Measurements from ENCODE around the gene RHCE.
"Not testable (repeated sequence)": the region's sequence is repeated elsewhere in the genome, so short reads cannot be mapped to it uniquely, and the experiment has no call there.

RHCE gene

GRCh38 chr1:25433389-25434186 lies 13.0 kb upstream of the RHCE start:
- DNase-seq: peak in 10 of 56 donors; percentile 2 to 14 (median 6)

DNA sequence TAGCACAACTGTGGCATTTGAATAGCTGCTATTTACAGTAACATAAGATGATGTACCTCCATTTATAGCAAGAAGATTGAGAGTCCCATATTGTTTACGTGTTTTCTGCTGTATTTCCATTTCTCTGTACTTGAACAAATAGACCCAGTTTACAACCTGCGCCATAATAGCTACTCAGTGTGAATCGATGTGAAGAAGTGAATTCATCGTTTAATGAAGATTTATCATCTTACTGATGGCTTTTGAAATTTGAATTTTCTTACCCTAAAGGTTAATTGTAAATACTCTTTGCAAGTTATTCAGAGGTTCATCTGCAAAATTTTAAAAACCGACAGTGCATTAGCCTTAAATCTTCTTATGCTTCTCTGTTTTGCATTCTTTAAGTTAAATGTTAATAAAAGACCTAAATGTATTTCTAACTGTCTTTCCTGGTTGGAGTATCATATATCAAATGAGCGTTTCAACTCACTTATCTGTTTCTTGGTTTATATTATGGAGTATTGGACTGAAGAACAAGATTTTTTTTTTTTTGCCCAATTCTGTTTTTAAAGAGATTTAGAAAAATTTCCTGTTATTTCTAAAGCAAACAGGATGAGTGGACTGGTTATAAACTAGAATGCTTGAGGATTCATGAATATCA lies 12.2 kb upstream of the RHCE start:
- no peak for DNase-seq

- DNase-seq: no peak
These were observed 11.5 kb upstream of the RHCE start for GRCh38 chr1:25431955-25432719.

DNA sequence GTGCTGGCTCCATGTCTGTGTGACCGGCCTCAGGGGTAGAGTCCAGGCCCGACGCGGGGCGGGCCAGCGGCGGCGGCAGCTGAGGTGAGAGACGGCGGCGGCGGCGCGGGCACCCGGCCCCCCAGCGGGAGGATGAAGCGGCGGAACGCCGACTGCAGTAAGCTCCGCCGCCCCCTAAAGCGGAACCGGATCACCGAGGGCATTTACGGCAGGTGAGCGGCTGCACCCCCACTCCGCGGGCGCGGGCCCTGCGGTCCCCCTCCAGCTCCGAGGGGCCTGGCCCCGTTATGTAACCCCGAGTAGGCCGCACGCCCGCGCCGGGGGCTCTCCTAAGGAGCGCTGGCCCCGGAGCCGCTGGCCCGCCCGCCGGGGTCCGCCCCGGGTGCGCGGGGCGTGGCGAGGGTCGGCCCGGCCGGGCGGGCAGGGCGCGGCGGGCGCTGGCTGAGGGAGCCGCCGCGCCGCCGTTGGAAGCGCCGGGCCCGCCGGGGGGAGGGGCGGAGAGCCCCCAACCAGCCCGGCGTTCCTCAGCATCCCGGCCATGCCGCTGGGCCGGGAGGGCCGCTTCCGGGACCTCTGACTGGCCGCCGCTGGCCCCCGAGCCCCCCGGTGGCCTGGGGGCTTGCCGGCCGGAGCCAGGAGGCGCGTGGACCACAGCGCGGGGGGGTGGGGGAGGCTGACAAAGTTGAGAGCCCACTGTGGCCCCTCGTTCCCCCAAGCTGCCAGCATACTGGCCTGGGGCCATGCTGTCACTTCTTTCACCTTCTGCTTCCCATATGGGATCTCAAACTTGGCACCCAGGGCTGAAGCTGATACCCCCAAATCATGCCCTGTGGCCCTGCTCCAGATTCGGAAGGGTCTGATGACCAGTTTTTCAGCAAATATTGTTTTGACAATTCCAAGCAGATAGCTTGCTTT lies 10.6 kb upstream of the RHCE start:
- DNase-seq: peak in 11 of 56 donors; percentile 10 to 62 (median 25)

- peak; percentile 70 to 99 (median 97) for DNase-seq
These were observed 9.7 kb upstream of the RHCE start, which contains the start of gene MACO1 for GRCh38 chr1:25430073-25430966. TSS of gene MACO1 (plus strand) at chr1:25430897. CDS start at chr1:25431099, 202 bp downstream.

DNA sequence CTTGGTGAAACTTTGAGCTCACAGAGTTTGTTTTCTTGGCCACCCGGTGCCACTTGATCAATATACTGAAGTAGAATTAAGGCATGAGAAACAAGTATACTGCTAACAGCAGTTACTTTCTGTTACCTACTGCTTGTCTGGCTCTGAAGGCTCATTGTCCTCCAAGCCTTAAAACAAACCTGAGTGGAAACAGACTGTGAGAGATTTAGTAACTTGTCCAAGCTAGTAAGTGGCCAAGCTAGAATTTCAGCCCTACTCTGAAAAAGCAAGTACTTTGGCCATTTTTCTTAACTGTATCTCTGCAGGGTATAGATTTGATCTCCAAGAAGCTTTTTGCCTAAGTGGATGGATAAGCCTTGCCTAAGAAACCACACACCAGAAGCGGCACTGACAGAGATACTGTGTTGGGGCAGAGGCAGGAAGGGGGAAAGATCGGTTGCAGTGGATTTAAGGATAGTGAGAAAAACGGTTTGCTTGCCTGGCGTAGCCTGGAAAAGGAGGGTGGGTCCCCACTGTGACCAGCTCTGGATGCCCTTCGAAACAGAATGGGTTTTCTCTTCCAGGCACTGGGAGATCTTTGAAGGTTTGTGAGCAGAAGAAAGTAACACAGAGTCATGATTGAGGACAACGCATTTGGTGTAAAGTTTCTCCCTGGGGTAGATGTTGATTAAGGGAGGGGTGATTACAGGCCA lies 8.0 kb upstream of the RHCE start:
- no peak for DNase-seq

DNA sequence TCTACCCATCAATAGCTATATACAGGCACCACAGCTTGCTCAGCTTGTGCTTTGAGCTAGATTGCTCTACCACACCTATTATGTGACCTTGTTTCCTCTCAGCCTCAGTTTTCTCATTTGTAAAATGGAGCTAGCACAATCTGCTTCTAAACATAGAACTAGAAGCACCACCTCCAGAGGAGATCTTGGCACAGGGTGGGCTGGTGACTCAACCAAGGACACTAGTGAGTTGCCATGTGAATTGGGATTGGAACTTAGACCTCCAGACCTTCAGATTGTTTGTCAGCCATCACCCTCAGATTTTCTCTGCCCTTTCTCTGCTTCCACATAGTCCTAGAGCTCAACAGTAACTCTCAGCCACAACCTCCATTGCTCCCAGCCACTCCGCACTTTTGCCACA lies 7.1 kb upstream of the RHCE start:
- DNase-seq: no peak

DNA sequence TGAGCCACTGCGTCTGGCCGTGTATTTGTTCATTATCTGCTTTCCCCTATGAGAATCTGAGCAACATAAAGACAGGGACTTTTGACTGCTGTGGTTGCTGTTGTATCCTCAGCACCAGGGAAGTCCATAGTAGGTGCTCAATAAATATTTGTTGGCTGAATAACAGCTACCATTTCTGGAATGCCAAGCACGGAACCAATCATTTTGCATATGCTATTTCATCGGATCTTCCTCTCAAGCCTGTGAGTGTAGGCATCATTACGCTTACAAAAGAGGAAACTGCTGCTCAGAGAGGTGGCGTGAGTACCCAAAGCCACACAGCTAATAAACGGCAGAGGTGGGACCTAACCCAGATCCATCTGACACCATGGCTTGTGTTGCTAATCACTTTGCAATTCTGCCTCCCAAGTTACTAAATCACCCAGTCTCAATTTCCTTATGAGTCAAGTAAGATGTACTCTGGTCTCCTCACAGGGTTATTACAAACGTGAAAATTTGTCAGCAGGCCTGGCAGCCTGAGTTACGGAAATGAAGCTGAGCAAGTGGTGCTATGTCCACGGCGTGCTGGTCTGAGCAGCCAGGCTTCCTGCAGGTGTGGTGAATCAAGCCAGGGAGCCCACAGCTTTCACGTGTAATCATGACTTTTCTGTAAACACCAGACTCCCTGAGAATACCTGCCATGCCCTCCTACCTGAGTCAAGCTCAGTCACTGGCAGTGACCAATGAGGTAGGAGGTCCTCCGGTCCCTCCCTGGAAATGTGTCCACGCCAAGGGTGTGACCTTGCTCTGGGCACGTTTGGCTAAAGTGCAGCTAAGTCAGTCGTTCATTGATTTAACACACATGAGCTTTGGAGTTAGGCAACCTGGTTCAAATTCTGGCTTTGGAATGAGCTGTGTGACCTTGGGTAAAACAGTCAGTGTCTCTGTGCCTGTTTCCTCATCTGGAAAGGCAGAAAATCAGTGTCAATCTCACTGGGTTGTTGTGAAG lies 4.8 kb upstream of the RHCE start:
- no peak for DNase-seq

GRCh38 chr1:25423206-25423605 lies 2.6 kb upstream of the RHCE start:
- DNase-seq: not testable (repeated sequence)

DNA sequence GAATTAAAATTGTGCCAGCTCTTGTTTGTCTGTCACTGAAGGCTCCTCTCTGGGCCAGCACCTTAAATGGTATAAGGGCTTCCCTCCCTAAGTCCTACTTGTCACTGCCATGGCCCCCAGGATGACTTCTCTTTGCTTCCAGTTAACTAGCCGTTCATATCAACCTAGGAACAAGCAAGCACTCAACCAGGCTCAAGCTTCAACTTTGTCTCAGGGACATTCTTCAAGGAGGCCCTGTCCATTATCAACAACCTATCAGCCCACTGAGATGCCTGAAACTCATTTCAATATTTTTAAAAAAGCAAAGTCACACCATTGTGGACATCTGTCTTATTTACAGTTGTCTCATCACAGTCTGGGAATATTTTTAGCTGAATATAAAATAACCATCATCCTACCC lies 1.3 kb downstream of the RHCE start:
- DNase-seq: not testable (repeated sequence)

DNA sequence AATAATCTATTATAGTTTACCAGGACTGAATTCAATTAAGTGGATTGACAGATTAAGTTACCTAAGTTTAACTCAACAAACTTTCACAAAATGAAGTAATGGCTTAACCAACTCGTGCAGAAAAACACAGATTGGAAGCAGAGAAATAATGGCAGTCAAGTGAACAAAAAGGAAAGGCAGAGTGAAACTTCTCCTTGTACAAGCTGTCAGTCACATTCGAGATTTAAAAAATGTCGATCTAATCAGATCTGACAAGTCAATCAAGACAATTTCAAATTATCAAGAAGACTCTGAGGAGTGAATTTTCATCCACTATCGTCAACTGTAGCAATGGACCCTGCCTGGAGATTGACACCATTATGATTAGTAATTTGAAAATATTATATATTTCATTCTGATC lies 3.3 kb downstream of the RHCE start:
- DNase-seq: not testable (repeated sequence)

GRCh38 chr1:25414578-25414977 lies 6.0 kb downstream of the RHCE start:
- not testable (repeated sequence) for DNase-seq

DNA sequence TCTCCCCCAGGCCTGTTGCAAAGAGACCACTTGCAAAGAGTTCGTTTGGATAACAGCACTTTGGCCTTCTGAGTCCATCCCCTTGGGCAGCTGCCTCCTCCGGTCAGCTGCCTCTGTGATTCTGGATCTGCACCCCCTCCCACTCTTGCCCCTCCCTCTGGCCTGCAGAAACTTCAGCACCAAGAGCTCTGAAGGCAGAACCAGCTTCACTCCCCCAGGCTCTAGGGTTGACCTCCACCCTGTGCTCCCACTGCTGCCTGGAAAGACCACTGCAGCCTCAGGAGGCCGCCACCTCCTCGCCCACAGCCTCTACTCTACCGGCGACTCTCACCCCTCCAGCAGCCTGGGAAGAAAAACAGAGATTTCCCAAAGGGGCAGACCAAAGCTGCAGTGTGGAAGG lies 6.5 kb downstream of the RHCE start:
- not testable (repeated sequence) for DNase-seq

- not testable (repeated sequence) for DNase-seq
These were observed 7.6 kb downstream of the RHCE start for GRCh38 chr1:25412872-25413623.

DNA sequence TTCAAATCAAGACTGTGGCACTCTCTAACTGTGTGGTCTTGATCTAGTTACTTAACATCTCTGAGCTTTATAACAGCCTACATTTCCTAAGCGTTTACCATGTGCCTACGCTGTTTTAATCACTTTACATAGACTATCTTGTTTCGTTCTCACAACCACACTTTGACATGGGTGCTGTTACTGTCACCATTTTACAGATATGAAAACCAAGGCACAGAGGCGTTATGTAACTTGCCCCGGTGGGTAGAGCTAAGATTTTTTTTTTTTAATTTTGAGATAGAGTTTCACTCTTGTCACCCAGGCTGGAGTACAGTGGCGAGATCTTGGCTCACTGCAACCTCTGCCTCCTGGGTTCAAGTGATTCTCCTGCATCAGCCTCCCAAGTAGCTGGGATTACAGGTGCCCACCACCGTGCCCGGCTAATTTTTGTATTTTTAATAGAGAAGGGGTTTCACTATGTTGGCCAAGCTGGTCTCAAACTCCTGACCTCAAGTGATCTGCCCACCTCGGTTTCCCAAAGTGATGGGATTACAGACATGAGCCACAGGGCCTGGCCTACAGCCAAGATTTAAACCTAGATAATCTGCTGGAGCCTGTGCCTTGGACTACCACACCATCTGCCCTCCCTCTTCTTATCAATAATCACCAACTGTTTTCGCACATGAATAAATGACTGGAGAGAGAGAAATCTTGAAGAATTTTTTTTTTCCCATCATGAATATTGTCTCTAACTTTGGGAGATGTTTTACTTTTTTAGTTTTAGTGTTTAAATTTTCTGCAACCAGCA lies 10.8 kb downstream of the RHCE start:
- not testable (repeated sequence) for DNase-seq

DNA sequence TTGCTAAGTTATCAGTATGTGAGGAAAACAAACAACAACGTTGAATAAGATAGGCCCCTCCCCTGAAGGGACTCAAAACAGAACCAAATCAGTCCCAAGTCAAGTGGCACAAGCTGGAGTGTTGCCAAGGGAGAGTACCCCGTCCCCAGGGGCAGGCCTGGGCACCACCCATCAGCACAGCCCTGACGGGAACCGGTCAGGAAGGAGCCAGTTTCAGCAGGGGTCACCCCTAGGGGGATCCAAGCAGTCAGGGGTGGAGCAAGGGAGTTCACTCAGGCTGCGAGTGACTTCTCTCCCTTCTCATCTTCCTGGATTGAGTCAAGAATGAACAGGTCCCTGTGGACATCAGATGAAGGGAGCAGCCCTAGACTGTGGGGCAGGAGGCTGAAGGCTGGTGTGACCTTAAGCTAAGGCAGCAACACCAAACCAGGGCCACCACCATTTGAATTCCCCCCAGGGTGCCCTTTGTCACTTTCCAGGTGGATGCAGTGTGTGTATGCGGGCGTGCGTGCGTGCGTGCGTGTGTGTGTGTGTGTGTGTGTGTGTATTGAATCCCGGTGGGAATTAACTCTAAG lies 14.8 kb downstream of the RHCE start:
- DNase-seq: not testable (repeated sequence)
